GM12878 (cell line): Measurements from ENCODE around the gene OR51B4. TPM values are rescaled to one million over a fixed set of nuclear protein-coding genes. Genes with fewer than 3 reads are reported as not detected.

ENCODE experiments used
- ATAC-seq: fragments of 200-7000 bp; cut with Tn5 transposase; 3 replicates; pipeline ENCODE4 v1.9.1; 2020; ENCODE audit warnings: mild to moderate bottlenecking, moderate library complexity
- BruUV-seq: library from RNA; stranded (reverse); fragments of 400-500 nt; replicated peaks from 2 replicates; lab custom pipeline; 2021; lab: Mats Ljungman, UMichigan
- CTCF ChIA-PET: fragments of 300-600 bp; sonication (Branson Sonifier 250); formaldehyde crosslinking; extraction: SDS; loops from one replicate; lab custom pipeline; 2021; ENCODE audit warnings: inconsistent platforms; lab: Yijun Ruan, JAX
- POLR2A ChIA-PET: fragments of 350-600 bp; formaldehyde crosslinking; extraction: SDS; loops from one replicate; lab custom pipeline; 2021; ENCODE audit warnings: inconsistent platforms; lab: Charles Lee
- RAD21 ChIA-PET: fragments of 300-600 bp; sonication (Branson Sonifier 250); formaldehyde crosslinking; loops from one replicate; lab custom pipeline; 2023; ENCODE audit warnings: antibody characterized with exemption; ENCODE audit not compliant: unreplicated experiment; lab: Charles Lee
- SMC1A ChIA-PET: fragments of 300-600 bp; sonication (Branson Sonifier 250); formaldehyde crosslinking; loops from one replicate; lab custom pipeline; 2023; ENCODE audit not compliant: unreplicated experiment, uncharacterized antibody; lab: Charles Lee
- DNase-seq: peaks from one replicate; pipeline ENCODE4 v3.0.0-alpha.2; 2011; ENCODE audit warnings: low read depth, low spot score
- FAIRE-seq: peaks from 3 replicates; lab custom pipeline; 2011; peaks lifted over from hg19 to GRCh38; lab: Jason Lieb, UNC
- H2AFZ ChIP-seq: 2 replicates; pipeline ENCODE4 v1.6.0; 2011; ENCODE audit warnings: low read depth, low read length, control low read depth; ENCODE audit not compliant: control insufficient read depth
- H3K27ac ChIP-seq: 2 replicates; pipeline ENCODE4 v1.5.1; 2011; ENCODE audit warnings: control low read depth; ENCODE audit not compliant: control insufficient read depth, insufficient read depth
- H3K27me3 ChIP-seq, 2 experiments: replicated peaks in 1 of 2; 2 replicates each; pipeline versions ENCODE4 v1.6.0 to v1.6.1; 2011; ENCODE audit warnings: low read length in 1 of 2; ENCODE audit not compliant: control insufficient read depth in 2 of 2, insufficient read depth in 2 of 2
- H3K36me3 ChIP-seq, 2 experiments: 2 replicates each; pipeline ENCODE4 v1.5.1; 2011; ENCODE audit warnings: low read length in 1 of 2; ENCODE audit not compliant: control insufficient read depth in 2 of 2, insufficient read depth in 2 of 2
- H3K4me1 ChIP-seq: 2 replicates; pipeline ENCODE4 v1.6.1; 2011; ENCODE audit warnings: mild to moderate bottlenecking, low read length, moderate library complexity, mixed read lengths; ENCODE audit not compliant: control insufficient read depth, insufficient read depth
- H3K4me2 ChIP-seq: 2 replicates; pipeline ENCODE4 v1.6.0; 2011; ENCODE audit warnings: control low read depth; ENCODE audit not compliant: control insufficient read depth, insufficient read depth
- H3K4me3 ChIP-seq: fragments of 200-600 bp; sonication (generic); 2 replicates; pipeline ENCODE4 v1.5.1; 2016
- H3K79me2 ChIP-seq: 2 replicates; pipeline ENCODE4 v1.6.0; 2011; ENCODE audit warnings: low read length; ENCODE audit not compliant: control insufficient read depth, insufficient read depth
- H3K9ac ChIP-seq: 2 replicates; pipeline ENCODE4 v1.8.0; 2011; ENCODE audit warnings: low read length, control low read depth, mixed read lengths; ENCODE audit not compliant: control insufficient read depth, insufficient read depth
- H3K9me3 ChIP-seq: replicated peaks from 3 replicates; pipeline ENCODE4 v1.5.1; 2011; ENCODE audit warnings: mild to moderate bottlenecking, low read length; ENCODE audit not compliant: control insufficient read depth, insufficient read depth
- H4K20me1 ChIP-seq: 2 replicates; pipeline ENCODE4 v1.6.0; 2011; ENCODE audit not compliant: control insufficient read depth, insufficient read depth
- KLF5 ChIP-seq: fragments of 450-650 bp; IDR thresholded peaks from 2 replicates; pipeline ENCODE4 v1.6.1; 2014; ENCODE audit warnings: mild to moderate bottlenecking; ENCODE audit not compliant: partially characterized antibody
- RFX5 ChIP-seq: IDR thresholded peaks from 2 replicates; pipeline ENCODE4 v1.6.1; 2011; ENCODE audit warnings: low read depth, low read length, improper control_type of control experiment
- TAF1 ChIP-seq: IDR thresholded peaks from 2 replicates; pipeline ENCODE4 v1.6.1; 2011; ENCODE audit warnings: mild to moderate bottlenecking, low read depth, low read length, borderline replicate concordance
- WGBS: methylation state at CpG from one replicate; pipeline ENCODE4 v1.1.6; 2016; ENCODE audit warnings: low lambda C conversion rate; ENCODE audit not compliant: insufficient replicate concordance, insufficient coverage; ENCODE audit errors: missing lambda C conversion rate; 5-methylcytosine and 5-hydroxymethylcytosine counted together
- in situ Hi-C: fragments of 300-500 bp; cut with MboI; formaldehyde crosslinking; loops from 9 replicates; pipeline ENCODE4 v1.14.3; 2018; ENCODE audit warnings: mixed read lengths
- intact Hi-C: fragments of 100-400 bp; cut with micrococcal nuclease; formaldehyde crosslinking; loops from one replicate; pipeline ENCODE4 v1.14.2; 2022; ENCODE audit not compliant: unreplicated experiment
- polyA plus RNA-seq, 11 experiments: library from polyadenylated mRNA; depleted of rRNA in 4 of 11; unstranded in 6 of 11; stranded (reverse) in 5 of 11; fragments of >200 nt; fragmentation: Nextera tagmentation in 4 of 11; fragmentation: Illumina TruSeq in 1 of 11; extraction: Ambion mirVana in 4 of 11; extraction: Trizol in 1 of 11; gene quantifications; 1 replicate in 1 of 11; 2 replicates in 10 of 11; pipeline versions ENCODE4 v1.2.1 to v1.2.3, GENCODE V29; 2011 to 2016; ENCODE audit warnings: inconsistent platforms in 2 of 11, missing spikeins in 2 of 11, low read depth in 1 of 11
- total RNA-seq, 4 experiments: library from RNA; depleted of rRNA in 3 of 4; stranded (reverse); fragments of >200 nt in 3 of 4; fragmentation: Illumina TruSeq in 1 of 4; extraction: Trizol in 1 of 4; gene quantifications; 2 replicates each; pipeline versions ENCODE4 v1.2.1 to v1.2.3, GENCODE V29; 2013 to 2021
- TF ChIP-seq, protein P1 (sequence below): fragments of 450-650 bp; formaldehyde crosslinking; IDR thresholded peaks from 2 replicates; pipeline ENCODE4 v1.4.0; 2020; ENCODE audit warnings: mild to moderate bottlenecking, moderate library complexity
- TF ChIP-seq, protein P2 (sequence below): fragments of 450-650 bp; IDR thresholded peaks from 2 replicates; pipeline ENCODE4 v1.6.1; 2017; ENCODE audit warnings: antibody characterized with exemption, mild to moderate bottlenecking, moderate library complexity

The OR51B4 gene
- total and polyA plus RNA-seq, 10 of the 15 experiments (the other 5 are each of a cell fraction or from before 2014, with no cell fraction given) = 0.23 to 2.1 TPM; not detected in 8

DNA sequence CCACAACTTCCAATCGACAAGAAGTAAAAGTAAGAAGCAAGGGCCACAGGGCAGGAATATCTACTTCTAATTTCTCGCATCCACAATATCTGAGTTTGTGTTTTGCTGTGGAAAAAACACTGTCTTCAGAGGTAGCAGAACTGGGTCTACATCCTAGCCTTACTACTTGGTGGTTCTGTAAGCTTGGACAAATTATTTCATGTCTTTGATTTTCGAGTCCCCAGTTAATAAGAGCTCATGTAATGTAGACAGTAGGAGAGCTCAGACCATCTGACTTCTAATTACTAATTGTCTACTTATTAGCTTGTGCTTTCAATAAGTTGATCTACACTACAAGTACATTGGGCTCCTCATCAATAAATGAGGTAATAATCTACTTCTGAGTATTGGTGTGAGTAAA is 18.7 kb downstream of the OR51B4 start:
- ATAC-seq (no peak), DNase-seq (no peak), FAIRE-seq (no peak)
- Histone ChIP-seq H3K4me2 (no peak overlapping the region), H3K4me3 (no peak overlapping the region), H3K79me2 (no peaks in the 10 kb centered on the region), H3K27me3 (no peaks in the 10 kb centered on the region), H2AFZ (no peak overlapping the region), H3K9me3 (no peaks in the 10 kb centered on the region), H4K20me1 (no peaks in the 10 kb centered on the region), H3K36me3 (no peaks in the 10 kb centered on the region), H3K27ac (no peak overlapping the region), H3K4me1 (no peaks in the 10 kb centered on the region), H3K9ac (no peak overlapping the region)
- POLR2A ChIA-PET = no interaction called here
- 29% methylated on average over 3 of the region's 3 CpGs for WGBS
- SMC1A ChIA-PET = no interaction called here
- RAD21 ChIA-PET = no interaction called here
- CTCF ChIA-PET = no interaction called here
- no TSS peak for BruUV-seq
- in situ Hi-C loops (no loop called here), intact Hi-C loops (no loop called here)
- TF ChIP-seq, protein P1, sequence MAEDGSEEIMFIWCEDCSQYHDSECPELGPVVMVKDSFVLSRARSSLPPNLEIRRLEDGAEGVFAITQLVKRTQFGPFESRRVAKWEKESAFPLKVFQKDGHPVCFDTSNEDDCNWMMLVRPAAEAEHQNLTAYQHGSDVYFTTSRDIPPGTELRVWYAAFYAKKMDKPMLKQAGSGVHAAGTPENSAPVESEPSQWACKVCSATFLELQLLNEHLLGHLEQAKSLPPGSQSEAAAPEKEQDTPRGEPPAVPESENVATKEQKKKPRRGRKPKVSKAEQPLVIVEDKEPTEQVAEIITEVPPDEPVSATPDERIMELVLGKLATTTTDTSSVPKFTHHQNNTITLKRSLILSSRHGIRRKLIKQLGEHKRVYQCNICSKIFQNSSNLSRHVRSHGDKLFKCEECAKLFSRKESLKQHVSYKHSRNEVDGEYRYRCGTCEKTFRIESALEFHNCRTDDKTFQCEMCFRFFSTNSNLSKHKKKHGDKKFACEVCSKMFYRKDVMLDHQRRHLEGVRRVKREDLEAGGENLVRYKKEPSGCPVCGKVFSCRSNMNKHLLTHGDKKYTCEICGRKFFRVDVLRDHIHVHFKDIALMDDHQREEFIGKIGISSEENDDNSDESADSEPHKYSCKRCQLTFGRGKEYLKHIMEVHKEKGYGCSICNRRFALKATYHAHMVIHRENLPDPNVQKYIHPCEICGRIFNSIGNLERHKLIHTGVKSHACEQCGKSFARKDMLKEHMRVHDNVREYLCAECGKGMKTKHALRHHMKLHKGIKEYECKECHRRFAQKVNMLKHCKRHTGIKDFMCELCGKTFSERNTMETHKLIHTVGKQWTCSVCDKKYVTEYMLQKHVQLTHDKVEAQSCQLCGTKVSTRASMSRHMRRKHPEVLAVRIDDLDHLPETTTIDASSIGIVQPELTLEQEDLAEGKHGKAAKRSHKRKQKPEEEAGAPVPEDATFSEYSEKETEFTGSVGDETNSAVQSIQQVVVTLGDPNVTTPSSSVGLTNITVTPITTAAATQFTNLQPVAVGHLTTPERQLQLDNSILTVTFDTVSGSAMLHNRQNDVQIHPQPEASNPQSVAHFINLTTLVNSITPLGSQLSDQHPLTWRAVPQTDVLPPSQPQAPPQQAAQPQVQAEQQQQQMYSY = no peak
- TF ChIP-seq TAF1 = no peak
- TF ChIP-seq KLF5 = no peak
- TF ChIP-seq RFX5 = no peak
- TF ChIP-seq, protein P2, sequence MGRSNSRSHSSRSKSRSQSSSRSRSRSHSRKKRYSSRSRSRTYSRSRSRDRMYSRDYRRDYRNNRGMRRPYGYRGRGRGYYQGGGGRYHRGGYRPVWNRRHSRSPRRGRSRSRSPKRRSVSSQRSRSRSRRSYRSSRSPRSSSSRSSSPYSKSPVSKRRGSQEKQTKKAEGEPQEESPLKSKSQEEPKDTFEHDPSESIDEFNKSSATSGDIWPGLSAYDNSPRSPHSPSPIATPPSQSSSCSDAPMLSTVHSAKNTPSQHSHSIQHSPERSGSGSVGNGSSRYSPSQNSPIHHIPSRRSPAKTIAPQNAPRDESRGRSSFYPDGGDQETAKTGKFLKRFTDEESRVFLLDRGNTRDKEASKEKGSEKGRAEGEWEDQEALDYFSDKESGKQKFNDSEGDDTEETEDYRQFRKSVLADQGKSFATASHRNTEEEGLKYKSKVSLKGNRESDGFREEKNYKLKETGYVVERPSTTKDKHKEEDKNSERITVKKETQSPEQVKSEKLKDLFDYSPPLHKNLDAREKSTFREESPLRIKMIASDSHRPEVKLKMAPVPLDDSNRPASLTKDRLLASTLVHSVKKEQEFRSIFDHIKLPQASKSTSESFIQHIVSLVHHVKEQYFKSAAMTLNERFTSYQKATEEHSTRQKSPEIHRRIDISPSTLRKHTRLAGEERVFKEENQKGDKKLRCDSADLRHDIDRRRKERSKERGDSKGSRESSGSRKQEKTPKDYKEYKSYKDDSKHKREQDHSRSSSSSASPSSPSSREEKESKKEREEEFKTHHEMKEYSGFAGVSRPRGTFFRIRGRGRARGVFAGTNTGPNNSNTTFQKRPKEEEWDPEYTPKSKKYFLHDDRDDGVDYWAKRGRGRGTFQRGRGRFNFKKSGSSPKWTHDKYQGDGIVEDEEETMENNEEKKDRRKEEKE = no peak
- TF ChIP-seq, all 136 proteins: peak for 0
